LNCAP (cell line): ENCODE results near the gene CSMD2.

Source experiments
- CTCF ChIP-seq: fragments of 450-650 bp; IDR thresholded peaks from 2 replicates; pipeline ENCODE4 v1.5.1; 2017; ENCODE audit warnings: mild to moderate bottlenecking

The CSMD2 gene

GRCh38 chr1:33735624-33736023 lies 429.4 kb downstream of the CSMD2 start:
- peak; percentile 38; the same call in 1 of the 2 replicates for TF ChIP-seq CTCF

GRCh38 chr1:33727310-33727709 lies 437.7 kb downstream of the CSMD2 start:
- no peak for TF ChIP-seq CTCF

- TF ChIP-seq CTCF, result no peak
Observed at GRCh38 chr1:33726274-33726804, 438.7 kb downstream of the CSMD2 start.

- no peak for TF ChIP-seq CTCF
Observed at GRCh38 chr1:33725556-33726160, 439.4 kb downstream of the CSMD2 start.

- TF ChIP-seq CTCF, result no peak
Observed at GRCh38 chr1:33725037-33725436, 440.0 kb downstream of the CSMD2 start.

- no peak for TF ChIP-seq CTCF
Observed at GRCh38 chr1:33724348-33724747, 440.7 kb downstream of the CSMD2 start.

- no peak for TF ChIP-seq CTCF
Observed at GRCh38 chr1:33723251-33723650, 441.8 kb downstream of the CSMD2 start.

GRCh38 chr1:33721301-33721815 lies 443.7 kb downstream of the CSMD2 start:
- no peak for TF ChIP-seq CTCF
